DND-41 (cell line): ENCODE measurements around the gene CFAP410.

ENCODE experiments used
- EZH2 ChIP-seq: IDR thresholded peaks from 3 replicates; pipeline ENCODE4 v1.6.1; 2012; ENCODE audit warnings: borderline replicate concordance, low read depth, mild to moderate bottlenecking, moderate library complexity, low read length, inconsistent platforms; ENCODE audit not compliant: severe bottlenecking
- TF ChIP-seq, protein P1 (sequence below): IDR thresholded peaks from 2 replicates; pipeline ENCODE4 v1.5.1; 2012; ENCODE audit warnings: borderline replicate concordance, low read length, moderate library complexity, mild to moderate bottlenecking; ENCODE audit not compliant: poor library complexity, severe bottlenecking; ENCODE audit errors: extremely low read depth

GRCh38 chr21:44354775-44355771 lies 15.9 kb upstream of the CFAP410 start:
- TF ChIP-seq, protein P1, sequence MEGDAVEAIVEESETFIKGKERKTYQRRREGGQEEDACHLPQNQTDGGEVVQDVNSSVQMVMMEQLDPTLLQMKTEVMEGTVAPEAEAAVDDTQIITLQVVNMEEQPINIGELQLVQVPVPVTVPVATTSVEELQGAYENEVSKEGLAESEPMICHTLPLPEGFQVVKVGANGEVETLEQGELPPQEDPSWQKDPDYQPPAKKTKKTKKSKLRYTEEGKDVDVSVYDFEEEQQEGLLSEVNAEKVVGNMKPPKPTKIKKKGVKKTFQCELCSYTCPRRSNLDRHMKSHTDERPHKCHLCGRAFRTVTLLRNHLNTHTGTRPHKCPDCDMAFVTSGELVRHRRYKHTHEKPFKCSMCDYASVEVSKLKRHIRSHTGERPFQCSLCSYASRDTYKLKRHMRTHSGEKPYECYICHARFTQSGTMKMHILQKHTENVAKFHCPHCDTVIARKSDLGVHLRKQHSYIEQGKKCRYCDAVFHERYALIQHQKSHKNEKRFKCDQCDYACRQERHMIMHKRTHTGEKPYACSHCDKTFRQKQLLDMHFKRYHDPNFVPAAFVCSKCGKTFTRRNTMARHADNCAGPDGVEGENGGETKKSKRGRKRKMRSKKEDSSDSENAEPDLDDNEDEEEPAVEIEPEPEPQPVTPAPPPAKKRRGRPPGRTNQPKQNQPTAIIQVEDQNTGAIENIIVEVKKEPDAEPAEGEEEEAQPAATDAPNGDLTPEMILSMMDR = no peak
- TF ChIP-seq EZH2 = no peak
